Measurements from ENCODE around the gene EPG5.
A peak's percentile ranks its signal among the peaks of the same experiment; 100 is the strongest.
"Not testable (repeated sequence)": the region's sequence is repeated elsewhere in the genome, so short reads cannot be mapped to it uniquely, and the experiment has no call there.

EPG5 gene

DNA sequence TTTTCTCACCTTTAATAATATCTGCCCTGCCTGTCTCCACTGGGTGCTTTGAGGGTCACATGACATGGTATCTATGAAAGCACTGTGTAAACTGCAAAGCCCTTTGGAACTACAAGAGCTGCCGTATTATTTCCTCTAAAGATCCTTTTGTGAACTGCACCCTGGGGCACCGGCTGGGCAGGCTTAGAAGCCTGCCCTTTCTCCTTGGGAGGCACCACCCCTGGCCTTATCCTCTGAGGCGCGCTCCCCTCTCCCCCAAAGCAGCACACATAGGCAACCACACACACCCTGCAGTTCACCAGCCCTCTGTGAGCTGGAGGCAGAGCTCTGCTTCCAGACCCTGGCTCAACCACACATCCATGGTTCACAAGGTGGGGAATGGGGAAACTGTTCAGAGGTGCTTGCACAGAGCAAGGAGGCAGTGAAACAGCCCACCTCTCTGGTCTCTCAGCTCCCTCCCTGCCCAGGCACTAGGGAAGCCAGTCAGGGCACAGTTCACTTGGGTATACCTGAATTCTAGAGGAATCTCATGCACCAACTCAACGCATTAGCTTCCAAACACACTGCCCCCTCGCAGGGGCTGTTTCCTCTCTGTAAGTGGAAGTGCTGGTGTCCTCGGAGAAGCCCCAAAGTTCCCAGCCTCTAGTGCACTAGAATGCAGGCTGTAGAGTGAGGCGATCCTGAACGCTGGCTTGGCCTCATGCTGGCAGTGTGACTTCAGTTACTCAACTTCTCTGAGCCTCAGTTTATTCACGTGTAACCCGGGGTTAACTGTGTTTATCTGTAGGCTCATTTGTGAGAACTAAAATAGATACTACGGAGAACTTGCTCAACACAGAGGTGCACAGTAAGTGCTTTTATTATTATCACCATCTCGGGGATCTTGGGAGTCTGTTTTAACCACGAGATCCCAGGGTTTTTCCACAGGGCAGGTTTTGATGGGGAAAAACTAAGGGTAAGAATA lies 130.6 kb downstream of the EPG5 start:
- DNase-seq = no peak

DNA sequence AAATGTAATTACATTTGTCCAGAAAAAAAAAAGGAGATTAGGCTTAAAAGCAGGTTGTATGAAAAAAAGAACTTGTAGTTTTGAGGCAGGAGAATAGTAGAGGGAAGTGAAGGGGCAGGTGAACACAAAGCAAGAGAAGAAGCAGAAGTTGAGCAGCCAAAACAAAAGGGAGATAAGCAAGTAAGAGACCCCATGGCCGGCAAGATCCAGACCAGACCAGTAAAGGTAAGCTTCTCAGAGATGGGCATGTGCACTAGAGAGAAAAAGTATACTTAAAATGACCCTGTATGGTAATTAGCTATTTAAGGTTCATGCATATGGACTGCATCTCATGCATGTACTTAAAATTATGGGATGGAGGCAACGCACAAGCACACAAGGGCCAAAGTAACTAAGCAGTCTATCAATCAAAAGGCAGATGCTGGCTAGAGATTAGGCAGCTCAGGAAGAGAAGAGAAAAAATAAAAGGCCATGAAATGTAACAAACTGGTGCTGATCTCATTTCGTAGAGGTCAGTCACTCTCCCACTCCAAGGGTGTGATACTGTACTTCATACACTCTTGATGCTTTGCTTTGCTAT lies 132.0 kb downstream of the EPG5 start:
- peak in 1 of 2 donors; percentile 35 for DNase-seq

- DNase-seq = no peak
Observed at GRCh38 chr18:45834306-45834705, 132.8 kb downstream of the EPG5 start.

DNA sequence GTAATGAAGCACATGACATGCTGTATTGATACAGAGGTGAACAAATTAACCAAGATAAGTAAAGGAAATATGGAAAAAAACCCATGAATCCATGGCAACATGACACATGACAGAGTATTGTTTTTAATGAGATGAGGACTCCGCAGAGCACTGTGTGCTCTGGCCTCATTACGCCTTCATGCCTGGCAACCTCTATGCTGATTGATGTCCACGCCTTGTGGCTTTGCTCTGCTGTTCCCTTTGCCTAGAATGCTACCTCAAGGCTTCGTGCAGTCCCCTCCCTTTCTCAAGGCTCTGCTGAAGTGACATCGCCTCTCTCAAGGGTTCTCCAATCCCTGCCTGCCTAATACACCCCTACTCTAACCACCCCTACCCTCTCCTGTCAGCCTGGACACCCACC lies 133.3 kb downstream of the EPG5 start:
- DNase-seq = no peak

- DNase-seq = no peak
Observed at GRCh38 chr18:45830917-45831316, 136.2 kb downstream of the EPG5 start.

DNA sequence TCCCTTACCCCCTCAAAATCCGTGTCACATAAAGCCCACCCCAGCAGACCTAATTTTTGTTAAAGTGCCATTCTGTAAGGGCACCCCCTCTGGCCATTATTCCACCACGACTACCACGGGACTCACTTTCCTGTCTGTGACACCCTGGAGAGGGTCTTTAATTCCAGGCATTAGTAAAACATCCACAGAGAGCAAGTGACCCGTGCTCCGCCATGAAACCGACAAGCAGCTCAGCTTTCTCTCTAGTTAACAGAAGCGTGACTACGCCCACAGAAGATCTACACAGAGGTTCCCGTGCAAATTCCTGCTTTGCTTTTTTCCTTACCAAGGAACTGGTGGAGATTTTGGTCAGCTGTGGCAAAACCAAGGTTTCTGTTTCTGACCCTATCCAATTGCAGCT lies 137.3 kb downstream of the EPG5 start:
- DNase-seq = no peak

DNA sequence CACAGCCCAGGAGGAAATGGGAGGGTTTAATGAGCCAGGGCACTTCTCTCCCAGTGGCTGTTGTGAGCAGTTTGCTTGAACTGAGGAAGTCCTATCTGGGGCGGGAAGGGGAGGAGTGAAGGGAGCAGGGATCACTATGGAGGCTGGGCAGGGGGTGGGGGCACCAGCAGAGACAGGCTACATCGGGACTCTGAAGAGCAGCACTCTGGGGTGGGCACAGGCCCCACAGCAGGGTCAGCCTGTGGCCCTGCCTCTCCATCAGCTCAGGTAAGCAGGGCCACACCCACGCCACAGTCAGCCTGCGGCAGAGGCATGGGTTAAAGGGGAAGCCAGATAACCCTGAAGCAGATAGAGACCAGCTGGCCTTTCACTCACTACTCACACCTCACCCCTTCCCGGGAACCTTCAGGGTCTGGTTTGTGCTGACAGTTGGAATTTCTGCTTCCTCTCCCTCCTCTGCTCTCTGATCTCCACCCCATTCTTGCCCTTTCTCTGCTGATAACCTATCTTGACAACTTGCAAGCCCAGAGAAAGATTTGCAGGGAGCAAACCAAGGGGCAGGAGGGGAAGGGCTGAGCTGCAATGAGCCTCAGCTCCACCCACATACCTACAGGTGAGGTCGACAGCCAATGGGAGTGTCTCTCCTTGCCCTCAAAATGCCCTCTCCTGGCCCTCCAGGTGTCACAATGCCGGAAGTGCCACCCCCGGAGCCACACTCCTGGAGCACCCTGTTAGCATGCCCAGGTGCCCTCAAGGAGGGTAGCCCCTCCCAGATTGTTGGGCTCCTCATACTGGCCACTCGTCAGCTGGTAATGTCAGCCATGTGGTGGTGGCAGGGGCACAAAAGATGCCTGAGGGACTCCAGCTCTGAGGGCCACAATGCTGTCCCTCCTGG lies 138.0 kb downstream of the EPG5 start:
- no peak for DNase-seq

DNA sequence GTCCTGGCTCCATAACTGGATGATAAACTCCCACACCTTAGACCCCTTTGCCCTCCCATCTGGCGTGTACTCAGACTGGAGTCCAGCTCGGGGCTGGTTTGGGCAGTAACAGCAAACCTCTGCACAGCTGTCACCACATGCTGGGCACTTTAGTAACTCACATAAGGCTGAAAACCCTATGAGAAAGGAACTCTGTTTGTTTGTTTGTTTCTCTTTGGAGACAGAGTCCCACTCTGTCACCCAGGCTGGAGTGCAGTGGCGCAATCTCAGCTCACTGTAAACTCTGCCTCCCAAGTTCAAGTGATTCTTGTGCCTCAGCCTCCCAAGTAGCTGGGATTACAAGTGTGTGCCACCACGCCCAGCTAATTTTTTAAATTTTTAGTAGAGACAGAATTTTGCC lies 140.4 kb downstream of the EPG5 start:
- DNase-seq = not testable (repeated sequence)

DNA sequence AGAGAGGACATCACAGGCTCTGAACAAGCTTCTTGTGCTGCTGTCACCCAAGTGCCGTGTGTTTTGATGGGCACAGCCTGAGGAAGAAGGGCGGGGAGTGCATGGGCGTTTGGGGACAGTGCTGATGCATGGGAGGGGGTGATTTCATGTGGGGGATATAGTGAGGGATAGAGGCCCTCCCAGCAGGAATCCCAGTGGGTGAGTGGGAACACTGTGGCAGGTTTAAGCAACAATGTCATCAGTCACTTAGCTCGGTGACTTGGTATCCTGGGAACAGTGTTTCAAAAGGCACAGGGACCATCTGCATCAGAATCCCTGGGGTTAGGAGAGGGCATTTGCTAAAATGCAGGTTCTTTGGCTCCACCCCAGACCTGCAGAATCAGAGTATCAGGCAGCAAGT lies 141.0 kb downstream of the EPG5 start:
- no peak for DNase-seq

GRCh38 chr18:45825258-45826044 lies 141.7 kb downstream of the EPG5 start, which contains the start of gene SIGLEC15:
SIGLEC15 (plus strand) TSS chr18:45825675; CDS start chr18:45825729, 54 bp downstream.
- DNase-seq = no peak

- DNase-seq = no peak
Observed at GRCh38 chr18:45821711-45822110, 145.4 kb downstream of the EPG5 start.

GRCh38 chr18:45821026-45821425 lies 146.1 kb downstream of the EPG5 start:
- no peak for DNase-seq

GRCh38 chr18:45820106-45820745 lies 146.9 kb downstream of the EPG5 start:
- DNase-seq = no peak

GRCh38 chr18:45818765-45819164 lies 148.4 kb downstream of the EPG5 start:
- DNase-seq = not testable (repeated sequence)

- DNase-seq = no peak
Observed at GRCh38 chr18:45817543-45817942, 149.6 kb downstream of the EPG5 start.

GRCh38 chr18:45814733-45815132 lies 152.4 kb downstream of the EPG5 start:
- DNase-seq = not testable (repeated sequence)

DNA sequence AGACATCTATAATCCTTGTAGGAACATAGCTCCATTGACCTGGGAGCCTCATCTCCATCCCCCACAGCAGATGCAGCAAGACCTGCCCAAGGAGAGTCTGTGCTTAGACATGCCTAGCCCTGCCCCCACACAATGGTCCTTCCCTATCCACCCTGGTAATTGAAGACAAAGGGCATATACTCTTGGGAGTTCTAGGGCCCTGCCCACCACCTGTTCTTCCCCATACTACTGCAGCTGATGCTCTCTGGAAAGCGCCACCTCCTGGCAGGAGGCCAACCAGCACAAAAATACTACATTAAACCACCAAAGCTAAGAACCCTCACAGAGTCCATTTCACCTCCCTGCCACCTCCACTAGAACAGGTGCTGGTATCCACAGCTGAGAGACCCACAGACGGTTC lies 160.0 kb downstream of the EPG5 start:
- peak in 1 of 2 donors; percentile 21 for DNase-seq

- peak in 1 of 2 donors; percentile 51 for DNase-seq
Observed at GRCh38 chr18:45806226-45806625, 160.9 kb downstream of the EPG5 start.

- DNase-seq = no peak
Observed at GRCh38 chr18:45805551-45805950, 161.6 kb downstream of the EPG5 start.

DNA sequence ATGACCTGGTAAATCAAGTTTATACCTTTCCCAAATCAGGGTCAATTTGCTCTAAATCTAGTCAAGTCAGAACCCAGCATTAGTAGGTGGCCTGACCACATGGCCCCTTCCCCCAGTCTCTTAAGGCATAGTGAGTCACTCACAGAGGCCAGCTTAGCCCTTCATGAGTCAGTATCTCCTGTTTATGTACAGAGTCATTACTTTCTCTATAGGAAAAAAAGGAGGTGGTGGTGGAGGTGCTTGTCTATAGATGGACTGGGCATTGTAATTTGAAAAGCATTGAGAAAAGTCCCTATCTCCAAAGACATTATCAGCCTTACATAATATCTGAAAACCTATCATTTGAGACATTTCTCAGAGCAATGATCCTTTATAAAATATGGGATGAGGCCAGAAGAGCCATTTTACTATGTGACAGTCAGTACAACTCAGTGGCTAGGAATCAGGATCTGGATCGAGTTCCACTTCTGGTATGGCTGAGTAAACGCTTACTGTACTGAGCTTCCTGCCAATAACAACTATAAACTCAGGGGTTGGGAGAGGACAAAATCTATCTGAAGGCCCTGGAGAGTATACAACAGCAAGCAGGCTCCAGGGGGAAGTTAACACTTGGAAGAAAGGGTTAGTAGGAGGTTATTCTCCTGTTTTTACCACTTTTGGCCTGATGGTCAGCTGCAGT lies 164.2 kb downstream of the EPG5 start:
- DNase-seq = peak in 1 of 2 donors; percentile 58

DNA sequence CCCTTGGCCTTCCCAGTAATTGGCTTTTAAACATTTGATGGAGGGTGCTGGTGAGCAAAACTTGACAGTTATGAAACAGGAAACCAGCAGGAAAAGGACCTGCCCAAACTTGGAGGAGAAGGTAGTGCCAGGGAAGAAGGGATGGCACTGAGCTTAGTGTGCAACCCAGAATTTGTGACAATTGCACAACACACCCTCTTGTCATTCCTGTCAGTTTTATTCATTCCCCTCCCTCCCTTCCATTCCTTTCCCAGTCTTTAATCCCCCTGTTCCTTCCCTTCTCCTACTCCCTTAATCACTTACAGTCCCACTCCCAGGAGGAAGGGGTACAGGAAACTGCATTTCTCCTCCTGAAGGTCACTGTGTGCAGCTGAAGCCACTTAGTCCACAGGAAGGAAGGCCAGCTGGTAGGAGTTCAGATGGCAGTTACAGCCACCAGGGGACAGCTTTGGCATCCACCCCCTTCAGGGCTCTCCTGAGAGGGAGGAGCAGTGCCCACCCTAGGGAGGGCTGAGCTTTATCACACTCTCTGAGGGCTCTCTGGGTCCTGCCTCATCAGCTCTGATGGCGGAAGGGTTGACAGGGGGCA lies 165.6 kb downstream of the EPG5 start:
- no peak for DNase-seq
